Measurements from ENCODE around the gene TRIM4.

The TRIM4 gene

DNA sequence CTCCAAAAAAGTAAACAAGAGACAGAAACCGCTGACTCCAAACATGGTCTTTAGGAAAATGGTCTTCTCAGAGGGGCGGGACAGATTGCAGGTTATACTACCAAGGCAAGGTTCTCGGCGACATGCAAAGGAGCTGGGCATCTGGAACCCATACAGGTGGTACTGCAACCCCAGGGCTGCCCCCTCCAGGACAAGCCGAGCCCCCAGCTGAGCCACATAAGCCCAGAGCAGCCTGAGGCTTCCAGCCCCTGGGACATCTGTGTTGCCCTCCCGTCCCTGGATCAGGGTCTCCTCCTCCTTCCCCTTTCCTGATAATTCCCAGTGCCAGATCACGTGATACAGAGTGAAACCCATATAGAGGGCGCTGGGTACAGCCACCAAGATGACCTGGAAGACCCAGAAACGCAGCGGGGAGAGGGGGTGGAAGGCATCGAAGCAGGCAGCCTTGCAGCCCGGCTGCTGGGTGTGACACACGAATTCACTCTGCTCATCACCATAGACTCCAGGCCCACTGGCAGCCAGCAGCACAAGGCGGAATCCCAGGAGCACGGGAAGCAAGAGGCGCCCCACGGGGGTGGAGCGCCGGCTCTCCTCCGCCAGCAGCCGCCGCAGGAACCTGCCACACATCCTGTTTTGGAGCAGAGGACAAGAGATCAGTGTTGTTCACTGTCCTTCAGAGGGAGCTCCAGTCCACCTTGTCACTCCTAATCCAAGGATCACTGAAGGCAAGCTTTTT is 9.8 kb upstream of the TRIM4 start, which contains the start of gene GJC3:
GJC3 (minus strand) TSS at position 627 of the 736 bp plus-strand sequence; CDS start at position 627, 0 bp downstream.
- TF ChIP-seq CTCF (IDR thresholded peaks at IDR 0.05; ENCODE audit: extremely low read depth, missing control alignments), result no peak
- peak; percentile 53 for DNase-seq (ENCODE audit: low spot score)

- no peak for TF ChIP-seq CTCF (IDR thresholded peaks at IDR 0.05; ENCODE audit: extremely low read depth, missing control alignments)
Observed at GRCh38 chr7:99928188-99928587, 8.9 kb upstream of the TRIM4 start.

DNA sequence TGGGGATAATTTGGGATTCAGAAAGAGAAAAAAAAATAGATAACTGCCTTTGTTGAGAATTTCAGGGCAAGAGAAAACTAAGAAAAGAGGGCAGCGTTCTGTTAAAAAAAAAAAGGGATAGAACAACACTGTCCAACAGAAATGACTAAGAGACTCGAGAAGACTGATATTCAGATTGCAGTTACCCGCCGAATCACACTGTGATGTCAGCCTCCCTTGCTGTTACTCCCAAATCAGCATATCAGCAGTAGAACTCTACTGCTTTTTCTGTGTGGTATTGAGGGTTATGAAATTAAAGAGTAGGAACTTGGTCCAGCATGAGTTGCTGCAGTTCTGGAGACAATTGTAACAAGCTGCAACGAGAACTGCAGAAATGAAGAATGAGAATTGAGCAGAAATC is 8.2 kb upstream of the TRIM4 start:
- no peak for DNase-seq (ENCODE audit: low spot score)
- no peak for TF ChIP-seq CTCF (IDR thresholded peaks at IDR 0.05; ENCODE audit: extremely low read depth, missing control alignments)

More at GRCh38 chr7:99928188-99928587, 8.9 kb upstream of the TRIM4 start:
- DNase-seq (ENCODE audit: low spot score), result no peak

DNA sequence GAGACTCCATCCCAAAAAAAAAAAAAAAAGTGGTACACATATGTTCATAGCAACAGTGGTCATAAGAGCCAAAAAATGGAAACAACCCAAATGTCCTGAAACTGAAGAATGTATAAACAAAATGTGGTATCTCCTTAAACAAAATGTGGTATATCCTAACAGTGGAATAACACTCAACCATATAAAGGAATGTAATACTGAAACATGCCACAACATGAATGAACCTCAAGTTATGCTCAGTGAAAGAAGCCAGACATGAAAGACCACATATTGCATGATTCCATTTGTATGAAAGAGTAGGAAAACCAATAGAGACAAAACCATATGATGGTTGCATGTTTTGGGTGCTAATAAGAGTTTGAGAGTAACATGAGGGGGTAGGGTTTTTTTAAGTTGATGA is 7.0 kb upstream of the TRIM4 start:
- no peak for DNase-seq (ENCODE audit: low spot score)
- TF ChIP-seq CTCF (IDR thresholded peaks at IDR 0.05; ENCODE audit: extremely low read depth, missing control alignments), result no peak

- no peak for DNase-seq (ENCODE audit: low spot score)
- no peak for TF ChIP-seq CTCF (IDR thresholded peaks at IDR 0.05; ENCODE audit: extremely low read depth, missing control alignments)
Observed at GRCh38 chr7:99923200-99923599, 3.9 kb upstream of the TRIM4 start.

DNA sequence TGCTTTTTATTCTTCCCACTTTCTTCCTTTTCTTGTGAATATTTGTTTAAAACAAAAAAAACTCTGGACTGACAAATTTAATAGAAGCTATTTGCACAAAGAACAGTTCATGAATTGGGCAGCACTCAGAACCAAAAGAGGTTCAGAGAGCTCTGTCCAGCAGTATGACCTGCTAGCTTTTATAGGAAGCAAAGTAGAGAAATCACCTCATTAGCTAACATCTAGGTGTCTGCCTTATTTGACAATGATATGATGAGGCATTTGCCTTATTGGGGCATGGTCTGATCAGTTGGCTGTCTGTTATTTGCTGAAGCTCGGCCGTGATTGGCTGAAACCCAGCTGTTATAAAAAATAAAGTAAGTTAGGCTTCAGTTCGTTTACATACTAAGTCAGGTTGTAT is 819 bp upstream of the TRIM4 start:
- no peak for TF ChIP-seq CTCF (IDR thresholded peaks at IDR 0.05; ENCODE audit: extremely low read depth, missing control alignments)
- no peak for DNase-seq (ENCODE audit: low spot score)

- TF ChIP-seq CTCF (IDR thresholded peaks at IDR 0.05; ENCODE audit: extremely low read depth, missing control alignments), result no peak
- DNase-seq (ENCODE audit: low spot score), result no peak
Observed at GRCh38 chr7:99919814-99920112, 433 bp upstream of the TRIM4 start.

Measured in GM20000 (cell line).